ENCODE data around the gene TBXA2R.

- TF ChIP-seq CTCF (IDR thresholded peaks at IDR 0.05; ENCODE audit: low read length) = no peak
- TF ChIP-seq EZH2 (IDR thresholded peaks at IDR 0.05; ENCODE audit: borderline replicate concordance, low read length) = no peak
Observed at GRCh38 chr19:3646336-3647092, 39.8 kb upstream of the TBXA2R start.

All from OCI-LY1 (cell line).